SK-N-MC (cell line): ENCODE data around the gene PPRC1.

Source experiments
- DNase-seq: peaks from one replicate; pipeline ENCODE4 v3.0.0-alpha.2; 2011; ENCODE audit warnings: low read depth, low spot score
- H3K27ac ChIP-seq: fragments of 200-600 bp; sonication (generic); 2 replicates; pipeline ENCODE4 v1.5.1; 2016; ENCODE audit warnings: mixed run types
- H3K36me3 ChIP-seq: fragments of 200-600 bp; sonication (generic); 2 replicates; pipeline ENCODE4 v1.6.1; 2017; ENCODE audit warnings: antibody characterized with exemption, low read length, mixed read lengths; ENCODE audit not compliant: insufficient read depth
- H3K4me3 ChIP-seq: fragments of 200-600 bp; sonication (generic); 2 replicates; pipeline ENCODE4 v1.5.1; 2016
- H3K9ac ChIP-seq: fragments of 200-600 bp; sonication (generic); 2 replicates; pipeline ENCODE4 v1.8.0; 2017; ENCODE audit warnings: mixed run types, mixed read lengths; ENCODE audit not compliant: insufficient read length
- H3K9me3 ChIP-seq: fragments of 200-600 bp; sonication (generic); 2 replicates; pipeline ENCODE4 v1.6.1; 2017; ENCODE audit warnings: low read depth, mild to moderate bottlenecking, antibody characterized with exemption, low read length, moderate library complexity, mixed read lengths
- EZH2 ChIP-seq: fragments of 200-600 bp; sonication (generic); IDR thresholded peaks from one replicate; pipeline ENCODE4 v1.6.1; 2017; ENCODE audit warnings: antibody characterized with exemption
- FOXP2 ChIP-seq: optimal IDR thresholded peaks from 2 replicates; pipeline ENCODE3; 2011; ENCODE audit warnings: mild to moderate bottlenecking, moderate library complexity; ENCODE audit not compliant: insufficient read depth; ENCODE audit errors: extremely low read length, control extremely low read depth
- POLR2AphosphoS5 ChIP-seq: IDR thresholded peaks from 2 replicates; pipeline ENCODE4 v1.6.1; 2012; ENCODE audit warnings: mild to moderate bottlenecking, low read depth, low read length, borderline replicate concordance

The PPRC1 gene

GRCh38 chr10:102163342-102163989, 30.6 kb downstream of the PPRC1 start:
- no peak for TF ChIP-seq FOXP2
- no peak for TF ChIP-seq EZH2
- no peak for TF ChIP-seq POLR2AphosphoS5
- Histone ChIP-seq H3K4me3 (no peak overlapping the region), H3K27ac (no peak overlapping the region), H3K9ac (no peak overlapping the region), H3K9me3 (no peaks in the 10 kb centered on the region), H3K36me3 (peaks cover 41% of the 10 kb centered on the region)
- no peak for DNase-seq

GRCh38 chr10:102167861-102168260, 35.0 kb downstream of the PPRC1 start:
- H3K9ac ChIP-seq: no peak overlapping the region
- no peak overlapping the region for H3K27ac ChIP-seq
- H3K36me3 ChIP-seq: peaks cover 4% of the 10 kb centered on the region; the same call in 1 of the 2 replicates
- TF ChIP-seq EZH2: no peak
- no peak for TF ChIP-seq FOXP2
- TF ChIP-seq POLR2AphosphoS5: no peak
- no peak overlapping the region for H3K4me3 ChIP-seq
- no peaks in the 10 kb centered on the region for H3K9me3 ChIP-seq
- DNase-seq: no peak

GRCh38 chr10:102170602-102171001, 37.8 kb downstream of the PPRC1 start:
- Histone ChIP-seq H3K9me3 (no peaks in the 10 kb centered on the region), H3K4me3 (no peak overlapping the region), H3K27ac (no peak overlapping the region), H3K36me3 (no peaks in the 10 kb centered on the region), H3K9ac (no peak overlapping the region)
- no peak for DNase-seq
- TF ChIP-seq FOXP2 (no peak), POLR2AphosphoS5 (no peak), EZH2 (no peak)

GRCh38 chr10:102172288-102172687, 39.4 kb downstream of the PPRC1 start:
- no peak overlapping the region for H3K9ac ChIP-seq
- H3K36me3 ChIP-seq: no peaks in the 10 kb centered on the region
- DNase-seq: no peak
- TF ChIP-seq POLR2AphosphoS5: no peak
- TF ChIP-seq EZH2: no peak
- no peak overlapping the region for H3K4me3 ChIP-seq
- no peaks in the 10 kb centered on the region for H3K9me3 ChIP-seq
- no peak overlapping the region for H3K27ac ChIP-seq

GRCh38 chr10:102175415-102175814, 42.6 kb downstream of the PPRC1 start:
- TF ChIP-seq FOXP2: no peak
- no peak for TF ChIP-seq POLR2AphosphoS5
- no peak for TF ChIP-seq EZH2
- Histone ChIP-seq H3K9me3 (no peaks in the 10 kb centered on the region), H3K36me3 (no peaks in the 10 kb centered on the region), H3K9ac (no peak overlapping the region), H3K27ac (no peak overlapping the region), H3K4me3 (no peak overlapping the region)
- DNase-seq: no peak

GRCh38 chr10:102184606-102185005, 51.8 kb downstream of the PPRC1 start:
- DNase-seq: no peak
- H3K9ac ChIP-seq: no peak overlapping the region

GRCh38 chr10:102185272-102185671, 52.4 kb downstream of the PPRC1 start:
- TF ChIP-seq POLR2AphosphoS5 (no peak), EZH2 (no peak), FOXP2 (no peak)
- H3K9me3 ChIP-seq: no peaks in the 10 kb centered on the region

More at GRCh38 chr10:102184606-102185005, 51.8 kb downstream of the PPRC1 start:
- Histone ChIP-seq H3K27ac (no peak overlapping the region), H3K36me3 (no peaks in the 10 kb centered on the region), H3K4me3 (no peak overlapping the region), H3K9me3 (no peaks in the 10 kb centered on the region)
- no peak for TF ChIP-seq EZH2
- TF ChIP-seq POLR2AphosphoS5: no peak
- TF ChIP-seq FOXP2: no peak

GRCh38 chr10:102185811-102186527, 53.1 kb downstream of the PPRC1 start:
- no peak overlapping the region for H3K9ac ChIP-seq
- TF ChIP-seq POLR2AphosphoS5 (no peak), EZH2 (no peak), FOXP2 (no peak)
- no peaks in the 10 kb centered on the region for H3K36me3 ChIP-seq
- no peak overlapping the region for H3K27ac ChIP-seq
- no peaks in the 10 kb centered on the region for H3K9me3 ChIP-seq
- DNase-seq: no peak
- H3K4me3 ChIP-seq: no peak overlapping the region

More at GRCh38 chr10:102185272-102185671, 52.4 kb downstream of the PPRC1 start:
- no peaks in the 10 kb centered on the region for H3K36me3 ChIP-seq
- DNase-seq: no peak
- H3K27ac ChIP-seq: no peak overlapping the region
- no peak overlapping the region for H3K9ac ChIP-seq
- no peak overlapping the region for H3K4me3 ChIP-seq
